ENCODE data around the gene MIX23.

The MIX23 gene

DNA sequence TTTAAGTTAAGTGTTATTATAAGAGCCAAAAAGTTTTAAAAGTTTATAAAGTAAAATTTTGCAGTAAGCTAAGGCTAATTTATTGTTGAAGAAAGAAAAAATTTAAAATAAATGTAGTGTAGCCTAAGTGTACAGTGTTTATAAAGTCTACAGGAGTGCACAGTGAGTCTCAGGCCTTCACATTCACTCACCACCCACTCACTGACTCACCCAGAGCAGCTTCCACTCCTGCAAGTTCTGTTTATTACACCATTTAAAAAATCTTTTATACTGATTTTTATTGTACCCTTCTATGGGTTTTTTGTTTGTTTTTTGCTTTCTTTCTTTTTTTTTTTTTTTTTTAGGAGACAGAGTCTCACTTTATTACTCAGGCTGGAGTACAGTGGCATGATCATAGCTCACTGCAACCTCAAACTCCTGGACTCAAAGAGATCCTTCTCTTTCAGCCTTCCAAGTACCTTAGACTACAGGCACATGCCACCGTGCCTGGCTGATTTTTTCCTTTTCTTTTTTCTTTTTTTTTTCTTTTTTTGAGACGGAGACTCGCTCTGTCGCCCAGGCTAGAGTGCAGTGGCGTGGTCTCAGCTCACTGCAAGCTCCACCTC, 32.1 kb downstream of the MIX23 start:
- Mint-ChIP-seq H3K9me3 (peaks cover 8% of the 10 kb centered on the region), H3K27me3 (ENCODE audit: low read depth) (no peaks in the 10 kb centered on the region), H3K4me1 (ENCODE audit: low read depth) (no peaks in the 10 kb centered on the region), H3K36me3 (ENCODE audit: low read depth) (no peaks in the 10 kb centered on the region), H3K4me3 (no peak overlapping the region), H3K27ac (no peak overlapping the region)

DNA sequence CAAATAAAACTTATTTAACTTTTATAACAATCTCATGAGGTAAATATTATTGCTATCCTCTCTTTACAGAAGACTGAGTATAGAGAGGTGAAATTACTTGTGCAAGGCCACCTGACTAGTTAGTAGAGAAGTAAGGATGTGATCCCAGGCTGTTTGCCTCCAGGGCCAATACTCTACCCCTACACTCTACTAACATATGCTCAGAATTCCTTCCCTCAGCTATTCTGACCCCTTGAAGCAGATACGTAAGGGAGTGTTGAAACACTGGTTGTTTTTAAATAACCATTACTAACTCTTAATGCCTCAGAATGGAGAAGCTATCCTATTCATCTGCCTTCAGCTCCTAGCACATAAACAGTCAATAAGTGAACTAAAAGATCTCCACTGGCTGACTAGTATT, 33.9 kb downstream of the MIX23 start:
- H3K9me3 Mint-ChIP-seq: peaks cover 8% of the 10 kb centered on the region
- H3K27ac Mint-ChIP-seq: no peak overlapping the region
- no peaks in the 10 kb centered on the region for H3K36me3 Mint-ChIP-seq (ENCODE audit: low read depth)
- H3K4me1 Mint-ChIP-seq (ENCODE audit: low read depth): no peaks in the 10 kb centered on the region
- H3K27me3 Mint-ChIP-seq (ENCODE audit: low read depth): no peaks in the 10 kb centered on the region
- H3K4me3 Mint-ChIP-seq: no peak overlapping the region

DNA sequence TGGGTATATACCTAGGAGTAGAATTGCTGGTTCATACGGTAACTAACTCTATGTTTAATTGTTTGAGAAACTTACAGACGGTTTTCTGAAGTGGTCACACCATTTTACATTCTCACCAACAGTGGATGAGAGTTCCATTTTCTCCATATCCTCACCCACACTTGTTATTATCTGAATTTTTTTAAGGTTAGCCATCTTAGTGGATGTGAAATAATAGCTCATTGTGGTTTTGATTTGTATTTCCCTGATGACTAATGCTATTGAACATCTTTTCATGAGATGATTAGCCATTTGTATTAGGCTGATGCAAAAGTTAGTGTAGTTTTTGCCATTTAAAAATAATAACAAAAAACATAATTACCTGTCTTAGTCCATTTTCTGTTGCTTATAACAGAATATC, 39.4 kb downstream of the MIX23 start:
- peaks cover 10% of the 10 kb centered on the region for H3K27me3 Mint-ChIP-seq (ENCODE audit: low read depth)
- H3K36me3 Mint-ChIP-seq (ENCODE audit: low read depth): no peaks in the 10 kb centered on the region
- no peak overlapping the region for H3K27ac Mint-ChIP-seq
- peaks cover 8% of the 10 kb centered on the region for H3K9me3 Mint-ChIP-seq
- no peaks in the 10 kb centered on the region for H3K4me1 Mint-ChIP-seq (ENCODE audit: low read depth)
- H3K4me3 Mint-ChIP-seq: no peak overlapping the region

DNA sequence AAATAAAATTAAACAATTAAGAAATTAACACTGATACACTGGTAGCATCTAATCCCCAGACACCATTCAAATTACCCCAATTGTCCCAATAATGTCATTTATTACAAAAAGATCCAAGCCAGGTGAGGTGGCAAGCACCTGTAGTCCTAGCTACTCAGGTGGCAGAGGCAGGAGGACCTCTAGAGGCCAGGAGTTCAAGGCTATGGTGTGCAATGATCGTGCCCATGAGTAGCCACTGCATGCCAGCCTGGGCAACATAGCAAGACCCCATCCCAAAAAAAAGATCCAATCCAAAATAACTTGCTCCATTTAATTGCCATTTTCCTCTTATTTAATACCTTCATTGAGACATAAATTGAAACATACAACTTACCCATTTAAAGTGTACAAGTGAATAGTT, 40.2 kb downstream of the MIX23 start:
- H3K4me1 Mint-ChIP-seq (ENCODE audit: low read depth): no peaks in the 10 kb centered on the region
- H3K36me3 Mint-ChIP-seq (ENCODE audit: low read depth): no peaks in the 10 kb centered on the region
- no peak overlapping the region for H3K27ac Mint-ChIP-seq
- no peak overlapping the region for H3K4me3 Mint-ChIP-seq
- H3K27me3 Mint-ChIP-seq (ENCODE audit: low read depth): peaks cover 11% of the 10 kb centered on the region
- H3K9me3 Mint-ChIP-seq: peaks cover 4% of the 10 kb centered on the region

DNA sequence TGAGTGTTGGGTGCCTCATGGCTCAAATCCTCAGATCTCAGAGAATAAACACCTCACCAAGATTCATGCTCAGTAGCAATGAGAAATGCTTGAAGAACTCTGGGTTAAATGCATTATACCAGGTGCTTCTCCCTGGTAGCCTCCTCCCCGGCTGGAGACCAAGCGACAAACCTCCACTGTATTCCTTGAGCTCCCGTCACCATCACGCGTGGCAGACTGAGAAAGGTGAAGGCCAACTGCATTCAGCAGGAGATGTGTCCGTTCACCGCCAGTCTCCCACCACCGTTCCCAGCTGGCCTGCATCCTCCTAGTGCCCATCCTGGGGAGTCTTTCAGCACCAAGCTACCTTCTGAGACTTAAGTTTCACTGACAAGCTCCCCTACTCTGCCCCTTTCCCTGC, 50.5 kb downstream of the MIX23 start:
- no peak overlapping the region for H3K27ac Mint-ChIP-seq
- H3K36me3 Mint-ChIP-seq (ENCODE audit: low read depth): no peaks in the 10 kb centered on the region
- peaks cover 3% of the 10 kb centered on the region for H3K4me1 Mint-ChIP-seq (ENCODE audit: low read depth)
- H3K9me3 Mint-ChIP-seq: no peaks in the 10 kb centered on the region
- no peak overlapping the region for H3K4me3 Mint-ChIP-seq
- H3K27me3 Mint-ChIP-seq (ENCODE audit: low read depth): peaks cover 52% of the 10 kb centered on the region

DNA sequence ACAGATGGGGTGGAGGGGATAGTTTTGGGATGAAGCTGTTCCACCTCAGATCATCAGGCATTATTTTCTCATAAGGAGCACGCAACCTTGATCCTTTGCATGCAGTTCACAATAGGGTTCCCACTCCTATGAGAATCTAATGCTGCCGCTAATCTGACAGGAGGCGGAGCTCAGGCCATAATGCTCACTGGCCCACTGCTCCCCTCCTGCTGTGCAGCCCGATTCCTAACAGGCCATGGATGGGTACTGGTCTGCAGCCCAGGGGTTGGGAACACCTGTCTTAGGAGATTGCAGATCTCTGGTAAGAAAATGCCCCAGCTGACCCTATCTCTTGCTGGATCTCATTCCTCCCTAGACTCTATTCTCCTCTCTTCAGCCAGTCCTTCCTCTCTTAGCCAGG, 51.1 kb downstream of the MIX23 start:
- Mint-ChIP-seq H3K4me3 (no peak overlapping the region), H3K9me3 (no peaks in the 10 kb centered on the region), H3K27ac (no peak overlapping the region), H3K36me3 (ENCODE audit: low read depth) (no peaks in the 10 kb centered on the region), H3K27me3 (ENCODE audit: low read depth) (peaks cover 50% of the 10 kb centered on the region), H3K4me1 (ENCODE audit: low read depth) (peaks cover 3% of the 10 kb centered on the region)

DNA sequence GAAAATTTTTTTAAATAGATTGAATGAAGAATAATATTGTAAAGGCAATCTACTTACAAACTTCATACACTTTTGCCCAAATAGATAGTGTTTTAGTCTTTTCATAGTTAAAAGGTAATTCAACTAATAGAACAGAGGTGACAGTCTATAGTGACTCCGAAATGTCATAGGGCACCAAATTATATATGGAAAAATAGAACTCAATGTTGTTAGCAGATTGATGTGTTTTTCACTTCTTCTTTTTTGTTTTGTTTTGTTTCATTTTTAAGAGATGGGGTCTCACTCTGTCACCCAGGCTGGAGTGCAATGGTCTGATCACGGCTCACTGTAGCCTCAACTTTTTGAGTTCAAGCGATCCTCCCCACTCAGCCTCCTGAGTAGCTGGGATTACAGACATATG, 57.3 kb downstream of the MIX23 start:
- H3K4me1 Mint-ChIP-seq (ENCODE audit: low read depth): peaks cover 29% of the 10 kb centered on the region
- H3K27ac Mint-ChIP-seq: no peak overlapping the region
- no peaks in the 10 kb centered on the region for H3K9me3 Mint-ChIP-seq
- no peak overlapping the region for H3K4me3 Mint-ChIP-seq
- H3K36me3 Mint-ChIP-seq (ENCODE audit: low read depth): peaks cover 2% of the 10 kb centered on the region
- H3K27me3 Mint-ChIP-seq (ENCODE audit: low read depth): peaks cover 17% of the 10 kb centered on the region

DNA sequence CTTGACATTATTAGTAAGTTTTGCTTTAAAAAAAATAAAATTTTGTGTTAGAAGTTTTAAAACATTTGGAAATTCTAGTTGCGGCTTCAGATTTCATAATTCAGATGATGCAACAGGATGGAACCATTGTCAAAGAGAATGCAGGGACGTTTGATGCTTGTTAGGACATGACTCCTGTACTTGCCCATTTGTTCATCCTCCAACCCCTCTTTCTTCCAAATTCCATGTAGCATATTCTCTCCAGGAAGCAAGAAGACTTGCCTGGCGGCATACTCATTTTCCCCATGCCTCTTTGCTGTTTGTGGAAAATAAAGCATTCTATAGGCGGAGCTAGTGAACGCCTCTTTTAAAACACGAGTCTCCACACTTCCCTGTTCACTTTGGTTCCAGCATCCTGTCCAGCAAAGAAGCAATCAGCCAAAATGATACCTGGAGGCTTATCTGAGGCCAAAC, 58.1 kb downstream of the MIX23 start, which contains the start of gene CSTA:
Gene CSTA, plus strand, starts transcription at position 378 of the 453 bp plus-strand sequence. Its CDS starts 45 bp downstream, at position 423.
- Mint-ChIP-seq H3K27me3 (ENCODE audit: low read depth) (peaks cover 10% of the 10 kb centered on the region), H3K9me3 (peaks cover 4% of the 10 kb centered on the region), H3K4me3 (no peak within 1 kb of the TSS), H3K27ac (no peak within 1 kb of the TSS), H3K4me1 (ENCODE audit: low read depth) (peaks cover 30% of the 10 kb centered on the region), H3K36me3 (ENCODE audit: low read depth) (peaks cover 5% of the 10 kb centered on the region)

DNA sequence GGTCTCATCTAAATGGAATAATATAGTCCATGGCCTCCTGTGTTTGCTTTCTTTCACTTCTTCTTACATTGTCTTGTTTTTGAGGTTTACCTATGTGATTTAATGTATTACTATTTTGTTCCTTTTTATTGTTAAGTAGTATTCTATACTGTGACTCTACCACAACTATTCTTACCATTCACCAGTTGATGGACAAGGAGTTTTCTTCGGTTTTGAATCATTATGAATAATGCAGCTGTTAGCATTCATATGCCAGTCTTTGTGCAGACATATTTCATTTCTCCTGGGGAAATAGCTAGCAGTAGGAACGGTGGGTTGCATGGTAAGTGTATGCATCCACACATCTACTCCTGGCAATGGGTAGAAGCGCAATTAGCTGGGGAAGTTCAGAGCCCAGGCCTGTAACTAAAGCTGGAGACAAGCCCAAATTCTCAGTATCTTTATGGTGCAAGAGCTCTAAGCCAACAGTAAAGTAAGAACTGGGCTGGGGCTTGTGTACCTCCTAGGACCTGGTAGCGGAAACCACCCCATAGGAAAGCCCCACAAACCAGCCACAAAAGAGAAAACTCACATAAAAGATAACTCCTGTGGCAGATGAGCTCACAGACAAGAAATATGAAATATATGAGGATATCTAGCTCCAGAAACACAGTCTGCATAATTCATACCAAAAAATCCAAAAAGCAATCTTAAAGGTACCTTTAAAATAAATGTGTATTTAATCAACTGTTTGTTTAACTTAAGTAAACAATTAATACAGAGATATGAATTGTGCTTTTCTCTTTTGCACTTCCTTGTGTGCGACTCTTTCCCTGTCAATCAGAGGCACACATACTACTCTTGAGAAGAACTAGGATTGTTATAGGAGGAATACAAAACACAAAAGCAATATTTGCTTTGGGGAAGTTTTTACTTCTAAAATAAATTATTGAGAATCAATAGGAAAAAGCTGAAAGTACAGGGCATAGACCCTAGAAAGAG, 60.6 kb downstream of the MIX23 start:
- Mint-ChIP-seq H3K4me1 (ENCODE audit: low read depth) (peaks cover 32% of the 10 kb centered on the region), H3K27me3 (ENCODE audit: low read depth) (peaks cover 16% of the 10 kb centered on the region), H3K36me3 (ENCODE audit: low read depth) (peaks cover 15% of the 10 kb centered on the region), H3K4me3 (peak overlapping the region; percentile 21), H3K27ac (peak overlapping the region; percentile 82), H3K9me3 (peaks cover 25% of the 10 kb centered on the region)

DNA sequence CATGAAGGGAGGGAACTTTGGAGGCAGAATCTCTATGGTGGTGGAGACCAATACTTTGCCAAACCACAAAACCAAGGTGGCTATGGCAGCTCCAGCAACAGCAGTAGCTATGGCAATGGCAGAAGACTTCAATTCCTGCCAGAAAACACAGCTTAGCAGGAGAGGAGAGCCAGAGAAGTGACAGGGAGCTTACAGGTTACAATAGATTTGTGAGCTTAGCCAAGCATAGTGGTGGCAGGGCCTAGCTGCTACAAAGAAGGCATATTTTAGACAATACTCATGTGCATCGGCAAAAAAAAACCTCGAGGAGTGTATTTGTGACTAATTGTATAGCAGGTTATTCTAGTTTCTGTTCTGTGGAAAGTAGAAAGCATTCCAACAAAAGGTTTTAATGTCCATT, 64.4 kb downstream of the MIX23 start:
- no peak overlapping the region for H3K27ac Mint-ChIP-seq

DNA sequence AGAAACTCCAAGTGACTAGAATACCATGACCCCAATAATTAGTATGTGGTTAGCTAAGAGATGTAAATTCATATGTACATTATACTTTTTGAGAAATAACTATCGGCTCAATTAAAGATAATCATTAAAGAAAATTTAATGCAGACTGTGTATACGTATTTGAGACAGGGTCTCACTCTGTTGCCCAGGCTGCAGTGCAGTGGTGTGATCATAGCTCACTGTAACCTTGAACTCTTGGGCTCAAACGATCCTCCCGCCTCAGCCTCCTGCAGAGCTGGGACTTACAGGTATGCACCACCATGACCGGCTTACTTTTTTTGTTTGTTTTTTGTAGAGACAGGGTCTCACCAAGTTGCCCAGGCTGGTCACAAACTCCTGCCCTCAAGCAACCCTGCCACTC, 66.7 kb downstream of the MIX23 start:
- peaks cover 6% of the 10 kb centered on the region for H3K27me3 Mint-ChIP-seq (ENCODE audit: low read depth)
- peaks cover 18% of the 10 kb centered on the region for H3K4me1 Mint-ChIP-seq (ENCODE audit: low read depth)
- no peak overlapping the region for H3K4me3 Mint-ChIP-seq
- H3K36me3 Mint-ChIP-seq (ENCODE audit: low read depth): peaks cover 15% of the 10 kb centered on the region
- H3K27ac Mint-ChIP-seq: no peak overlapping the region
- H3K9me3 Mint-ChIP-seq: peaks cover 25% of the 10 kb centered on the region

More for the DNA sequence above, 64.4 kb downstream of the MIX23 start:
- peaks cover 27% of the 10 kb centered on the region for H3K4me1 Mint-ChIP-seq (ENCODE audit: low read depth)
- H3K27me3 Mint-ChIP-seq (ENCODE audit: low read depth): peaks cover 6% of the 10 kb centered on the region
- H3K4me3 Mint-ChIP-seq: no peak overlapping the region
- peaks cover 25% of the 10 kb centered on the region for H3K9me3 Mint-ChIP-seq
- peaks cover 15% of the 10 kb centered on the region for H3K36me3 Mint-ChIP-seq (ENCODE audit: low read depth)

DNA sequence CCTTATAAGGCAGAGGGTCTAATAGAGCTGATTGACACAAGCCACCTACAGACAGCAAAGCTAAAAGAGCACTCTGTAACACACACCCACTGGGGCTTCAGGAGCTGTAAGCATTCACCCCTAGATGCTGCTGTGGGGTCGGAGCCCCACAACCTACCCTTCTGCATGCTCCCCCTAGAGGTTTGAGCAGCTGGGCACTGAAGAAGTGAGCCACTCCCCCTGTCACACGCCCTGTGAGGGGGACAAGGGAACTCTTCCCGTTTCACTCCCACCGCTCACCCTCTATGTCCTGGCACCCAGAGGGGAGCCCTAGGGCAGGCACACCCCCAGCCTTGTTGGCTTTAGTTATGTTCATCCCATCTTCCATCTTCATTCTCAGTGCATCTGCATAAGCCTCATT, 67.4 kb downstream of the MIX23 start:
- Mint-ChIP-seq H3K4me3 (no peak overlapping the region), H3K27ac (no peak overlapping the region), H3K9me3 (peaks cover 25% of the 10 kb centered on the region), H3K36me3 (ENCODE audit: low read depth) (peaks cover 13% of the 10 kb centered on the region), H3K27me3 (ENCODE audit: low read depth) (peaks cover 6% of the 10 kb centered on the region), H3K4me1 (ENCODE audit: low read depth) (peaks cover 11% of the 10 kb centered on the region)

DNA sequence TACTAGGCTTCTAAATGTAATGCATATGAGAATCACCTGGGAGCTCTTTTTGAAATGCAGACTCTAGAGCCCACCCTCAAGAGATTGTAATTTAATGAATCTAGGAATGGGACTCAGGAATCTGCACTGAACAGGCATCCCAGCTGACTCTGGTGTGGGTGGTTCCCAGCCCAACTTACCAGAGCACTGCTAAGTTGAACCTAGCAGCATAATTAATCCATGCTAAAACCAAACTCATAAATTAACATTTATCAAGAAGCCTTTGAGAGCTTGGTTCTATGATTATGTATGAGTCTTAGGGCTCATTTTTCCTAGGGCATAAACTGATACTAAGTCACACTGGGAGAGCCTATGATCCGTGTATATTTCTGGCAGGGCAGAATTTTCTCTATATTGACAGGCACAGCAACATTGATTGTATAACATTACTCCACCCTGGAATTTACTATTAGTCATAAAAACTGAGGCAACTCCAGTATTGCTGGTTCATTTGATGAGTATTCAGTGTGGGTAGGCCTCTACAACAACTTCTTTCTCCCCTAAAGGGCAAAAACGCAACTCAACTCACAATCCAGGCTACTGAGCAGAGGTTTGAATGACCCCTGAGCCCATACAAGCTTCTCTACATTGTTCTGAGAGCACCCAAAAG, 68.7 kb downstream of the MIX23 start:
- Mint-ChIP-seq H3K27me3 (ENCODE audit: low read depth) (peaks cover 6% of the 10 kb centered on the region), H3K9me3 (peaks cover 17% of the 10 kb centered on the region), H3K4me1 (ENCODE audit: low read depth) (peaks cover 11% of the 10 kb centered on the region), H3K4me3 (no peak overlapping the region), H3K36me3 (ENCODE audit: low read depth) (peaks cover 10% of the 10 kb centered on the region), H3K27ac (no peak overlapping the region)

DNA sequence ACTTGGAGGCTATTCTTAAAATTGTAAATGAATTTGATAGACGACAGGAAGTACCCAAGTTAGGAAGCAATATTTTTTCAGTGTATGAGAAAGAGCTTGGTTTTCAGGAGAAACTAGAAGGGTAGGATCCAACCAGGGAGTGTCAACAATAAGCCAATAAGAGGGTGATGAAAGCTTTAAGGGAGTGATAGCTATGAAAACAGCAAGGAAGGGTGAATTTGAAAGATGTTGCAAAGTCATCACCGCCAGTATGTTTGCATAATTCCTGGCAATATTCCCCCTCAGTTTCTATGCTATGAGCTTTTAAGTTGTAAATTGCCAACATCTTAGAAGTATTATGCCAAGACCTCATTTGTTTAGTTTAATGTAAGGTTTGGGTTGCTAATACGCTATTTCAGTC, 69.8 kb downstream of the MIX23 start:
- peaks cover 7% of the 10 kb centered on the region for H3K9me3 Mint-ChIP-seq
- H3K36me3 Mint-ChIP-seq (ENCODE audit: low read depth): peaks cover 5% of the 10 kb centered on the region
- H3K4me3 Mint-ChIP-seq: no peak overlapping the region
- peaks cover 10% of the 10 kb centered on the region for H3K4me1 Mint-ChIP-seq (ENCODE audit: low read depth)
- H3K27ac Mint-ChIP-seq: no peak overlapping the region
- peaks cover 3% of the 10 kb centered on the region for H3K27me3 Mint-ChIP-seq (ENCODE audit: low read depth)
